ENCODE data around the gene LHFPL6. TPM values are rescaled to one million over a fixed set of nuclear protein-coding genes. Genes with fewer than 3 reads are reported as not detected.
A peak's percentile ranks its signal among the peaks of the same experiment; 100 is the strongest.

LHFPL6 gene
- total RNA-seq, 1 donor = 45.2 TPM

DNA sequence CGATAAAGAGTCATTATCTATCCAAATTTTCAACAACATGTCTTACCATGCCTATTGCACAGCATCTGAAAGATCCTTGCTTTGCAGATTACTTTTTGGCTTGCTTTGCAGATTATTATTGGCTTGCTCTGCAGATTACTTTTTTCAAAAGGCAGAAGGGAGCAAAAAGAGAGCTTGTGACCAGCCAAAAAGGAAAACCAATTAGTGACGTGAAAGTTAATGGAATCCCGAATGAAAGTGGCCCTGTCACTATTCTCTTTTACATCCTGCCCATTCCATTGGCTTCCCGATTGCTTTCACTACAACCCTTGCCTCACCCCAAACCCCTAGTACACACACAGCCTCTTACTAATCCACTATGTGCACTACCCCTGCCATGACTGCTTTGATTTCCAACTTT lies 81.3 kb downstream of the LHFPL6 start:
- H3K4me3 ChIP-seq (ENCODE audit: low read depth, low read length) = no peak overlapping the region
- DNase-seq (ENCODE audit: low read depth) = peak; percentile 37
- TF ChIP-seq, protein P1, sequence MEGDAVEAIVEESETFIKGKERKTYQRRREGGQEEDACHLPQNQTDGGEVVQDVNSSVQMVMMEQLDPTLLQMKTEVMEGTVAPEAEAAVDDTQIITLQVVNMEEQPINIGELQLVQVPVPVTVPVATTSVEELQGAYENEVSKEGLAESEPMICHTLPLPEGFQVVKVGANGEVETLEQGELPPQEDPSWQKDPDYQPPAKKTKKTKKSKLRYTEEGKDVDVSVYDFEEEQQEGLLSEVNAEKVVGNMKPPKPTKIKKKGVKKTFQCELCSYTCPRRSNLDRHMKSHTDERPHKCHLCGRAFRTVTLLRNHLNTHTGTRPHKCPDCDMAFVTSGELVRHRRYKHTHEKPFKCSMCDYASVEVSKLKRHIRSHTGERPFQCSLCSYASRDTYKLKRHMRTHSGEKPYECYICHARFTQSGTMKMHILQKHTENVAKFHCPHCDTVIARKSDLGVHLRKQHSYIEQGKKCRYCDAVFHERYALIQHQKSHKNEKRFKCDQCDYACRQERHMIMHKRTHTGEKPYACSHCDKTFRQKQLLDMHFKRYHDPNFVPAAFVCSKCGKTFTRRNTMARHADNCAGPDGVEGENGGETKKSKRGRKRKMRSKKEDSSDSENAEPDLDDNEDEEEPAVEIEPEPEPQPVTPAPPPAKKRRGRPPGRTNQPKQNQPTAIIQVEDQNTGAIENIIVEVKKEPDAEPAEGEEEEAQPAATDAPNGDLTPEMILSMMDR (IDR thresholded peaks at IDR 0.05; ENCODE audit: insufficient read depth, low read length) = no peak

DNA sequence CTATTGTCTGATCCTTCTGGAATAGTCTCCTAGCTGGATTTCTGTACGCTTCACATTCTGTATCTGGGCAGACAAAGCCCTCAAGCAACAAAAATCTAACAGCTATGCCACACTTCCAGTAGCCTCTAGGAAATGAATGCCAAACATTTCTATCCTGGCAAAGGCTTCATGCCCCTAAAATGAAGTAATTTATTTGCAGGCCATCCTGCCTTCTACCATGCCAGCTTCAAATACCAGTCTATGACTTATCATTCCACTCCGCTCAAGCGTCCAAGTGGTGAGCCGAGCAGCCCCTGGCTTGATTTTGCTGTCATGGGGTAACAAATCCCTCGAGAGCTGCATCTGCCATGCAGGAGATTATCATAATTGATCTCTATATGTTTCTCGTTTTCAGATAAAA lies 86.9 kb downstream of the LHFPL6 start:
- TF ChIP-seq, protein P1 (IDR thresholded peaks at IDR 0.05; ENCODE audit: insufficient read depth, low read length) = no peak
- no peak overlapping the region for H3K4me3 ChIP-seq (ENCODE audit: low read depth, low read length)
- no peak for DNase-seq (ENCODE audit: low read depth)

DNA sequence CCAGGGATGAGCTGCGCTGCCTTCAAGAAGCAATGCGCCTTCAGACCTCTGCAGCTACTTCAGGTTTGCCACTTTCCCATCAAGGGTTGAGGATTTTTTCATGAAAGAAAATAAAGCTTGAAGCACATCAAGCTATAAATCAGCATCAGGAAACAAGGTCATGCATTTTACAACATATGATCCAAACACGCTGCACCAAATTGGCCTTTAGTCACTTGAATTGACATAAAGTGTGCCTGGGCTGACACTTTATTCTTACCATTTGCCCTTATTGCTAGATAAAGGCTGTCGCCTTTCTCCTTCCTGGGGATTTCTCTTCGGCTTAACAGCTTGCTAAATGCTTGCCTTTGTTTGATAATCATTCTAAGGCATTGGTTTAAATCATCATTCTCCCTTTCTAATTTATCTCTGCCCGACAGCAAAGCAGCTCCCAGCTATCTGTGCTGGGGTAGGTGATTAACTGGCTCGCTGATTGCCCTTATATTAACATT lies 87.7 kb downstream of the LHFPL6 start:
- DNase-seq (ENCODE audit: low read depth) = no peak
- H3K4me3 ChIP-seq (ENCODE audit: low read depth, low read length) = no peak overlapping the region
- TF ChIP-seq, protein P1 (IDR thresholded peaks at IDR 0.05; ENCODE audit: insufficient read depth, low read length) = no peak

DNA sequence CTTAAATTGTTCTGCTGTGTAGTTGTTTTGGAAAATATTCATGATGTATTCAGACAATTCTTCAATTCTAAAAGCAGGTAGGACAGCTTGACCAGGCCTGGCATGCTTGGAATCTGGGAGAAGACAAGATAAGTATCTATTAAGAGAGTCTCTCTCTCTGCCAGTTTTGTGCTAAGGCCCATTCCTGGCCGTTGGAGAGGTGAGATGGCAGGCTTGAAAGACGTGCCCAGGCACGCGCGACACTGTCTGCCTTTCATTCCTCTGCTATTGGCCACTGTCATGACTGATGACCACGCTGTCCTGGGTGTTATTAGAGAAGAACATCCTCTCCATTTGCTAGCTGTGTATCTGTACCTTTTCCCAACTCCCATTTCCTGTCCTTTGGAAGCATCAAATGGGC lies 90.3 kb downstream of the LHFPL6 start:
- TF ChIP-seq, protein P1 (IDR thresholded peaks at IDR 0.05; ENCODE audit: insufficient read depth, low read length) = no peak
- no peak overlapping the region for H3K4me3 ChIP-seq (ENCODE audit: low read depth, low read length)
- no peak for DNase-seq (ENCODE audit: low read depth)

DNA sequence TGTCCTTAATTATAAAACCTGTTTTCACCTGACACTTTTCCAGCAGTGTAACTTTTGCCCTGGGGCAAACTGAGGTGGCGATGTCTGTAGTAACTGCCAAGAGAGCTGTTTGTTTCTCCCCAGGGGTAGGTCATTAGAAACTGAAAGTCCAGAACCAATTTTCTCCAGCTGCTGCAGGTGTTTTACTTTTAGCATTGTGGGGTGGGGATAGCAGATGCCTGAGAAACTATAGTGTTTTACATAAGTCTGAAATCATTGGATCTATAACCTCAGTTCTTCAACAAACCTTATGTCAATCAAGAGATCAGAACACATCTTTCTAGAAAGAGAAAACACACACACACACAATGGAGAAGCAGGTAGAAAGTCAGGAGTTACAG lies 92.7 kb downstream of the LHFPL6 start:
- H3K4me3 ChIP-seq (ENCODE audit: low read depth, low read length) = no peak overlapping the region
- DNase-seq (ENCODE audit: low read depth) = no peak
- TF ChIP-seq, protein P1 (IDR thresholded peaks at IDR 0.05; ENCODE audit: insufficient read depth, low read length) = no peak

DNA sequence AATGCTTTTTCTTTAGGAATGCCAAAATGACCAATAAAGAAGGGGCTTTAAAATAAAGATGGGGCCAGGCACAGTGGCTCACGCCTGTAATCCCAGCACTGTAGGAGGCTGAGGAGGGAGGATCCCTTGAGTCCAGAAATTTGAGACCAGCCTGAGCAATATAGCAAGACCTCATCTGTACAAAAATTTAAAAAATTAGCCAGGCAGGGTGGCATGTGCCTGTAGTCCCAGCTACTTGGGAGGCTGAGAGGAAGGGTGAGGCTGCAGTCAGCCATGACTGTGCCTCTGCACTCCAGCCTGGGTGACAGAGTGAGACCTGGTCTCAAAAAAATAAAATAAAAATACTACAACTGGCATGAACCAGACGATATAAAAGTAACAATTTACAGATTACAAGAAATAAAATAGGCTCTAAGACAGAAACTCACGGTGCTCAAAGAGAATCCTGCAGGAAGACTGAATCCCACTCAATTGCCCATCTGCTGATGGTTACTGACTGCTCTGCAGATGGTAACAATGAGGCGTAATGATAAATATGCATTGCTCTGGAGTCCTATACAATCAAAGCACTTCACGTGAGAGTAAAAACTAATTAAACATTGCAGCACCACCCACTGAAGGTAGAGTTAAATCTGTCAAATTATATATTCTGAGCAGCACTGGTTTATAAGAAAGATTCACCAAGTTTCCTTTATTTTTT lies 93.2 kb downstream of the LHFPL6 start:
- TF ChIP-seq, protein P1 (IDR thresholded peaks at IDR 0.05; ENCODE audit: insufficient read depth, low read length) = no peak
- DNase-seq (ENCODE audit: low read depth) = no peak
- no peak overlapping the region for H3K4me3 ChIP-seq (ENCODE audit: low read depth, low read length)
